ENCODE data around the gene ZNF213. TPM values are rescaled to one million over a fixed set of nuclear protein-coding genes. Genes with fewer than 3 reads are reported as not detected.

The ZNF213 gene
- total and polyA plus RNA-seq, 2 experiments from 2014 or later: 2.9 to 10.4 TPM

- Histone ChIP-seq H4K20me1 (replicated peaks; ENCODE audit: insufficient read depth) (no peaks in the 10 kb centered on the region), H3F3A (replicated peaks; ENCODE audit: low read depth) (peaks cover 33% of the 10 kb centered on the region), H3K79me2 (replicated peaks; ENCODE audit: insufficient read depth) (no peaks in the 10 kb centered on the region), H3K4me2 (peak overlapping the region; percentile 83), H3K9me2 (ENCODE audit: insufficient read depth) (no peaks in the 10 kb centered on the region), H2AFZ (peak overlapping the region; percentile 72; the same call in 1 of the 2 replicates), H3K4me1 (ENCODE audit: insufficient read depth) (peaks cover 27% of the 10 kb centered on the region), H3K27ac (ENCODE audit: low read depth) (peak overlapping the region; percentile 91), H3K4me3 (peak overlapping the region; percentile 75), H3K27me3 (ENCODE audit: insufficient read depth) (no peaks in the 10 kb centered on the region), H3K36me3 (ENCODE audit: insufficient read depth) (no peaks in the 10 kb centered on the region)
- Mint-ChIP-seq H3K36me3 (ENCODE audit: low read depth) (no peaks in the 10 kb centered on the region; the same call in 2 of the 3 replicates), H3K27me3 (ENCODE audit: insufficient read depth, low read depth, poor library complexity) (peaks cover 13% of the 10 kb centered on the region), H3K4me1 (peaks cover 32% of the 10 kb centered on the region), H3K9me3 (no peaks in the 10 kb centered on the region; the same call in 1 of the 3 replicates), H3K27ac (peak overlapping the region; percentile 95; the same call in 1 of the 2 replicates), H3K4me3 (peak overlapping the region; percentile 72)
- DNase-seq (ENCODE audit: low spot score) (peak; percentile 96), ATAC-seq (peak; percentile 79)
- TF ChIP-seq, protein P1, sequence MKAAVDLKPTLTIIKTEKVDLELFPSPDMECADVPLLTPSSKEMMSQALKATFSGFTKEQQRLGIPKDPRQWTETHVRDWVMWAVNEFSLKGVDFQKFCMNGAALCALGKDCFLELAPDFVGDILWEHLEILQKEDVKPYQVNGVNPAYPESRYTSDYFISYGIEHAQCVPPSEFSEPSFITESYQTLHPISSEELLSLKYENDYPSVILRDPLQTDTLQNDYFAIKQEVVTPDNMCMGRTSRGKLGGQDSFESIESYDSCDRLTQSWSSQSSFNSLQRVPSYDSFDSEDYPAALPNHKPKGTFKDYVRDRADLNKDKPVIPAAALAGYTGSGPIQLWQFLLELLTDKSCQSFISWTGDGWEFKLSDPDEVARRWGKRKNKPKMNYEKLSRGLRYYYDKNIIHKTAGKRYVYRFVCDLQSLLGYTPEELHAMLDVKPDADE (IDR thresholded peaks at IDR 0.05): peak; percentile 60; the same call in 1 of the 2 replicates
- TF ChIP-seq EZH2phosphoT487 (IDR thresholded peaks at IDR 0.05; ENCODE audit: unreplicated experiment) (no peak), ZNF331 (CRISPR knock-in tag; IDR thresholded peaks at IDR 0.05; ENCODE audit: low read depth) (no peak), EZH2 (IDR thresholded peaks at IDR 0.05; ENCODE audit: low read depth, unreplicated experiment) (no peak), CTCF (conservative IDR thresholded peaks at IDR 0.05; ENCODE audit: low read depth in 2 of 2) (no peak), POLR2AphosphoS5 (IDR thresholded peaks at IDR 0.05; ENCODE audit: low read depth) (peak; percentile 72), CREB1 (CRISPR knock-in tag; IDR thresholded peaks at IDR 0.05; ENCODE audit: low read depth) (no peak), NANOG (IDR thresholded peaks at IDR 0.05; ENCODE audit: borderline replicate concordance) (no peak), ZNF114 (CRISPR knock-in tag; IDR thresholded peaks at IDR 0.05) (no peak), JUNB (IDR thresholded peaks at IDR 0.05; ENCODE audit: unreplicated experiment) (no peak), REST (IDR thresholded peaks at IDR 0.05; ENCODE audit: unreplicated experiment) (no peak), STAT1 (IDR thresholded peaks at IDR 0.05; ENCODE audit: unreplicated experiment) (no peak)
- TF ChIP-seq, protein P2, sequence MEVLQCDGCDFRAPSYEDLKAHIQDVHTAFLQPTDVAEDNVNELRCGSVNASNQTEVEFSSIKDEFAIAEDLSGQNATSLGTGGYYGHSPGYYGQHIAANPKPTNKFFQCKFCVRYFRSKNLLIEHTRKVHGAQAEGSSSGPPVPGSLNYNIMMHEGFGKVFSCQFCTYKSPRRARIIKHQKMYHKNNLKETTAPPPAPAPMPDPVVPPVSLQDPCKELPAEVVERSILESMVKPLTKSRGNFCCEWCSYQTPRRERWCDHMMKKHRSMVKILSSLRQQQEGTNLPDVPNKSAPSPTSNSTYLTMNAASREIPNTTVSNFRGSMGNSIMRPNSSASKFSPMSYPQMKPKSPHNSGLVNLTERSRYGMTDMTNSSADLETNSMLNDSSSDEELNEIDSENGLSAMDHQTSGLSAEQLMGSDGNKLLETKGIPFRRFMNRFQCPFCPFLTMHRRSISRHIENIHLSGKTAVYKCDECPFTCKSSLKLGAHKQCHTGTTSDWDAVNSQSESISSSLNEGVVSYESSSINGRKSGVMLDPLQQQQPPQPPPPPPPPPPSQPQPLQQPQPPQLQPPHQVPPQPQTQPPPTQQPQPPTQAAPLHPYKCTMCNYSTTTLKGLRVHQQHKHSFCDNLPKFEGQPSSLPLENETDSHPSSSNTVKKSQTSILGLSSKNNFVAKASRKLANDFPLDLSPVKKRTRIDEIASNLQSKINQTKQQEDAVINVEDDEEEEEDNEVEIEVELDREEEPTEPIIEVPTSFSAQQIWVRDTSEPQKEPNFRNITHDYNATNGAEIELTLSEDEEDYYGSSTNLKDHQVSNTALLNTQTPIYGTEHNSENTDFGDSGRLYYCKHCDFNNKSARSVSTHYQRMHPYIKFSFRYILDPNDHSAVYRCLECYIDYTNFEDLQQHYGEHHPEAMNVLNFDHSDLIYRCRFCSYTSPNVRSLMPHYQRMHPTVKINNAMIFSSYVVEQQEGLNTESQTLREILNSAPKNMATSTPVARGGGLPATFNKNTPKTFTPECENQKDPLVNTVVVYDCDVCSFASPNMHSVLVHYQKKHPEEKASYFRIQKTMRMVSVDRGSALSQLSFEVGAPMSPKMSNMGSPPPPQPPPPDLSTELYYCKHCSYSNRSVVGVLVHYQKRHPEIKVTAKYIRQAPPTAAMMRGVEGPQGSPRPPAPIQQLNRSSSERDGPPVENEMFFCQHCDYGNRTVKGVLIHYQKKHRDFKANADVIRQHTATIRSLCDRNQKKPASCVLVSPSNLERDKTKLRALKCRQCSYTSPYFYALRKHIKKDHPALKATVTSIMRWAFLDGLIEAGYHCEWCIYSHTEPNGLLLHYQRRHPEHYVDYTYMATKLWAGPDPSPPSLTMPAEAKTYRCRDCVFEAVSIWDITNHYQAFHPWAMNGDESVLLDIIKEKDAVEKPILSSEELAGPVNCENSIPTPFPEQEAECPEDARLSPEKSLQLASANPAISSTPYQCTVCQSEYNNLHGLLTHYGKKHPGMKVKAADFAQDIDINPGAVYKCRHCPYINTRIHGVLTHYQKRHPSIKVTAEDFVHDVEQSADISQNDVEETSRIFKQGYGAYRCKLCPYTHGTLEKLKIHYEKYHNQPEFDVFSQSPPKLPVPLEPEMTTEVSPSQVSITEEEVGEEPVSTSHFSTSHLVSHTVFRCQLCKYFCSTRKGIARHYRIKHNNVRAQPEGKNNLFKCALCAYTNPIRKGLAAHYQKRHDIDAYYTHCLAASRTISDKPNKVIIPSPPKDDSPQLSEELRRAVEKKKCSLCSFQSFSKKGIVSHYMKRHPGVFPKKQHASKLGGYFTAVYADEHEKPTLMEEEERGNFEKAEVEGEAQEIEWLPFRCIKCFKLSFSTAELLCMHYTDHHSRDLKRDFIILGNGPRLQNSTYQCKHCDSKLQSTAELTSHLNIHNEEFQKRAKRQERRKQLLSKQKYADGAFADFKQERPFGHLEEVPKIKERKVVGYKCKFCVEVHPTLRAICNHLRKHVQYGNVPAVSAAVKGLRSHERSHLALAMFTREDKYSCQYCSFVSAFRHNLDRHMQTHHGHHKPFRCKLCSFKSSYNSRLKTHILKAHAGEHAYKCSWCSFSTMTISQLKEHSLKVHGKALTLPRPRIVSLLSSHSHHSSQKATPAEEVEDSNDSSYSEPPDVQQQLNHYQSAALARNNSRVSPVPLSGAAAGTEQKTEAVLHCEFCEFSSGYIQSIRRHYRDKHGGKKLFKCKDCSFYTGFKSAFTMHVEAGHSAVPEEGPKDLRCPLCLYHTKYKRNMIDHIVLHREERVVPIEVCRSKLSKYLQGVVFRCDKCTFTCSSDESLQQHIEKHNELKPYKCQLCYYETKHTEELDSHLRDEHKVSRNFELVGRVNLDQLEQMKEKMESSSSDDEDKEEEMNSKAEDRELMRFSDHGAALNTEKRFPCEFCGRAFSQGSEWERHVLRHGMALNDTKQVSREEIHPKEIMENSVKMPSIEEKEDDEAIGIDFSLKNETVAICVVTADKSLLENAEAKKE (CRISPR knock-in tag; IDR thresholded peaks at IDR 0.05): no peak
Measured at GRCh38 chr16:3106205-3106928, 28.5 kb upstream of the ZNF213 start.
